ENCODE results near the gene APP.
A peak's percentile ranks its signal among the peaks of the same experiment; 100 is the strongest.

The APP gene

GRCh38 chr21:25862596-25862995 lies 308.0 kb downstream of the APP start:
- Histone ChIP-seq H3K4me3 (ENCODE audit: low read depth in 1 of 2, low read length in 2 of 2) (no peak overlapping the region), H3K9ac (ENCODE audit: low read depth, low read length) (no peak overlapping the region), H2AFZ (ENCODE audit: low read depth, low read length) (no peak overlapping the region), H3K27me3 (ENCODE audit: insufficient read depth, low read length, poor library complexity) (no peaks in the 10 kb centered on the region), H3K9me3 (ENCODE audit: insufficient read depth, low read length, severe bottlenecking) (no peaks in the 10 kb centered on the region), H3K36me3 (ENCODE audit: insufficient read depth, low read length) (no peaks in the 10 kb centered on the region), H3K4me1 (ENCODE audit: insufficient read depth, low read length) (no peaks in the 10 kb centered on the region; the same call in 1 of the 2 replicates), H3K79me2 (ENCODE audit: insufficient read depth, low read length) (no peaks in the 10 kb centered on the region), H3K27ac (ENCODE audit: low read length) (no peak overlapping the region), H4K20me1 (ENCODE audit: insufficient read depth, low read length) (no peaks in the 10 kb centered on the region), H3K4me2 (ENCODE audit: insufficient read depth, low read length) (no peak overlapping the region)
- TF ChIP-seq EZH2 (IDR thresholded peaks at IDR 0.05; ENCODE audit: borderline replicate concordance, low read depth, low read length, severe bottlenecking) (no peak), CTCF (IDR thresholded peaks at IDR 0.05; ENCODE audit: borderline replicate concordance, extremely low read depth, low read length, poor library complexity, severe bottlenecking) (peak; percentile 83)
- ATAC-seq (ENCODE audit: insufficient read depth, low read depth) (peak; percentile 65; the same call in 2 of the 3 replicates), DNase-seq (peak; percentile 29)

GRCh38 chr21:25862112-25862511 lies 308.5 kb downstream of the APP start:
- DNase-seq, result no peak
- no peak overlapping the region for H3K9ac ChIP-seq (ENCODE audit: low read depth, low read length)
- H3K4me1 ChIP-seq (ENCODE audit: insufficient read depth, low read length), result no peaks in the 10 kb centered on the region; the same call in 1 of the 2 replicates
- H3K36me3 ChIP-seq (ENCODE audit: insufficient read depth, low read length), result no peaks in the 10 kb centered on the region
- no peaks in the 10 kb centered on the region for H3K9me3 ChIP-seq (ENCODE audit: insufficient read depth, low read length, severe bottlenecking)
- H3K4me3 ChIP-seq (ENCODE audit: low read depth in 1 of 2, low read length in 2 of 2), result no peak overlapping the region
- no peaks in the 10 kb centered on the region for H3K27me3 ChIP-seq (ENCODE audit: insufficient read depth, low read length, poor library complexity)
- H3K79me2 ChIP-seq (ENCODE audit: insufficient read depth, low read length), result no peaks in the 10 kb centered on the region
- TF ChIP-seq EZH2 (IDR thresholded peaks at IDR 0.05; ENCODE audit: borderline replicate concordance, low read depth, low read length, severe bottlenecking) (no peak), CTCF (IDR thresholded peaks at IDR 0.05; ENCODE audit: borderline replicate concordance, extremely low read depth, low read length, poor library complexity, severe bottlenecking) (no peak)
- no peak overlapping the region for H2AFZ ChIP-seq (ENCODE audit: low read depth, low read length)
- no peak overlapping the region for H3K27ac ChIP-seq (ENCODE audit: low read length)
- ATAC-seq (ENCODE audit: insufficient read depth, low read depth), result no peak
- no peaks in the 10 kb centered on the region for H4K20me1 ChIP-seq (ENCODE audit: insufficient read depth, low read length)
- H3K4me2 ChIP-seq (ENCODE audit: insufficient read depth, low read length), result no peak overlapping the region

DNA sequence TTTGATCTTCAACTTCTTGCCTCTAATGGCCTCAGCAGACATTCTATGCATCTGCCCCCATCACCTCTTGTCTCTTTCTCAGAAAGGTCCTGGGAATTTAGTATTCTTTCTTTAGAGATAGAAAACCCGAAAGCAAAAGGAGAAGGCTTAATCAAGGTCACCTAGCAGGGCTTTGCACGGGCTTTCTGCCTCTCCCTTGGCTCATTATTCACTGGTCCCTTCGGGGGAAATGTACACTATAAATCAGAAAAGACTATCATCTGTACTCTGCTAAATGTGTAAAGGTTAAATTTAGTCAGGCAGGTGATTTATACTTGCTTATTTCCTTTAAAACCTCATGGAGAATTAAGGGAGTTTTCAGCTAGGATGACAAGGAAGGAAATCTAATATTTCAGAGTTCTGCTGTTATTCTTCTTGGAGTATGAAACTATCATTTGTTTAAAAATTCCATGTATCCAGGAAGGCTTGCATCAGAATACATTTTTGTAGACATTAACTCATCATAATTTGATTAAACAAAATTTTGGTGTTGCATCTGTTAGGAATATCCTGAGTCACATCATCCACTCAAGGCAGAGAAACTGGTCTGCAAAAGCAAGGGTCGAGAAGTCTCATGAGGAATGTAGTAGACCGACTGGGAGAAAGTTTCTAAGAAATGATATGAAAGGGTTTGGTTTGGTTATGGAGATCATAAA lies 311.2 kb downstream of the APP start:
- H4K20me1 ChIP-seq (ENCODE audit: insufficient read depth, low read length), result no peaks in the 10 kb centered on the region
- no peak overlapping the region for H3K27ac ChIP-seq (ENCODE audit: low read length)
- H2AFZ ChIP-seq (ENCODE audit: low read depth, low read length), result no peak overlapping the region; the same call in 1 of the 2 replicates
- no peaks in the 10 kb centered on the region for H3K36me3 ChIP-seq (ENCODE audit: insufficient read depth, low read length)
- TF ChIP-seq CTCF (IDR thresholded peaks at IDR 0.05; ENCODE audit: borderline replicate concordance, extremely low read depth, low read length, poor library complexity, severe bottlenecking) (no peak), EZH2 (IDR thresholded peaks at IDR 0.05; ENCODE audit: borderline replicate concordance, low read depth, low read length, severe bottlenecking) (no peak)
- H3K9me3 ChIP-seq (ENCODE audit: insufficient read depth, low read length, severe bottlenecking), result no peaks in the 10 kb centered on the region
- no peak overlapping the region for H3K4me2 ChIP-seq (ENCODE audit: insufficient read depth, low read length)
- H3K4me1 ChIP-seq (ENCODE audit: insufficient read depth, low read length), result no peaks in the 10 kb centered on the region
- no peak overlapping the region for H3K4me3 ChIP-seq (ENCODE audit: low read depth in 1 of 2, low read length in 2 of 2)
- H3K27me3 ChIP-seq (ENCODE audit: insufficient read depth, low read length, poor library complexity), result no peaks in the 10 kb centered on the region
- DNase-seq (no peak), ATAC-seq (ENCODE audit: insufficient read depth, low read depth) (no peak)
- H3K9ac ChIP-seq (ENCODE audit: low read depth, low read length), result no peak overlapping the region
- no peaks in the 10 kb centered on the region for H3K79me2 ChIP-seq (ENCODE audit: insufficient read depth, low read length)
